ENCODE data around the gene PSME2.

The PSME2 gene

GRCh38 chr14:24189460-24189859 is 43.0 kb upstream of the PSME2 start:
- H3K4me3 ChIP-seq (ENCODE audit: low read length) = no peak overlapping the region
- no peak for DNase-seq (ENCODE audit: low read depth)
- TF ChIP-seq, protein P1, sequence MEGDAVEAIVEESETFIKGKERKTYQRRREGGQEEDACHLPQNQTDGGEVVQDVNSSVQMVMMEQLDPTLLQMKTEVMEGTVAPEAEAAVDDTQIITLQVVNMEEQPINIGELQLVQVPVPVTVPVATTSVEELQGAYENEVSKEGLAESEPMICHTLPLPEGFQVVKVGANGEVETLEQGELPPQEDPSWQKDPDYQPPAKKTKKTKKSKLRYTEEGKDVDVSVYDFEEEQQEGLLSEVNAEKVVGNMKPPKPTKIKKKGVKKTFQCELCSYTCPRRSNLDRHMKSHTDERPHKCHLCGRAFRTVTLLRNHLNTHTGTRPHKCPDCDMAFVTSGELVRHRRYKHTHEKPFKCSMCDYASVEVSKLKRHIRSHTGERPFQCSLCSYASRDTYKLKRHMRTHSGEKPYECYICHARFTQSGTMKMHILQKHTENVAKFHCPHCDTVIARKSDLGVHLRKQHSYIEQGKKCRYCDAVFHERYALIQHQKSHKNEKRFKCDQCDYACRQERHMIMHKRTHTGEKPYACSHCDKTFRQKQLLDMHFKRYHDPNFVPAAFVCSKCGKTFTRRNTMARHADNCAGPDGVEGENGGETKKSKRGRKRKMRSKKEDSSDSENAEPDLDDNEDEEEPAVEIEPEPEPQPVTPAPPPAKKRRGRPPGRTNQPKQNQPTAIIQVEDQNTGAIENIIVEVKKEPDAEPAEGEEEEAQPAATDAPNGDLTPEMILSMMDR (conservative IDR thresholded peaks at IDR 0.05; ENCODE audit: low read depth, low read length) = no peak

GRCh38 chr14:24189059-24189375 is 42.6 kb upstream of the PSME2 start:
- peak overlapping the region; percentile 78 for H3K4me3 ChIP-seq (ENCODE audit: low read length)
- TF ChIP-seq, protein P1 (conservative IDR thresholded peaks at IDR 0.05; ENCODE audit: low read depth, low read length) = no peak
- DNase-seq (ENCODE audit: low read depth) = no peak

DNA sequence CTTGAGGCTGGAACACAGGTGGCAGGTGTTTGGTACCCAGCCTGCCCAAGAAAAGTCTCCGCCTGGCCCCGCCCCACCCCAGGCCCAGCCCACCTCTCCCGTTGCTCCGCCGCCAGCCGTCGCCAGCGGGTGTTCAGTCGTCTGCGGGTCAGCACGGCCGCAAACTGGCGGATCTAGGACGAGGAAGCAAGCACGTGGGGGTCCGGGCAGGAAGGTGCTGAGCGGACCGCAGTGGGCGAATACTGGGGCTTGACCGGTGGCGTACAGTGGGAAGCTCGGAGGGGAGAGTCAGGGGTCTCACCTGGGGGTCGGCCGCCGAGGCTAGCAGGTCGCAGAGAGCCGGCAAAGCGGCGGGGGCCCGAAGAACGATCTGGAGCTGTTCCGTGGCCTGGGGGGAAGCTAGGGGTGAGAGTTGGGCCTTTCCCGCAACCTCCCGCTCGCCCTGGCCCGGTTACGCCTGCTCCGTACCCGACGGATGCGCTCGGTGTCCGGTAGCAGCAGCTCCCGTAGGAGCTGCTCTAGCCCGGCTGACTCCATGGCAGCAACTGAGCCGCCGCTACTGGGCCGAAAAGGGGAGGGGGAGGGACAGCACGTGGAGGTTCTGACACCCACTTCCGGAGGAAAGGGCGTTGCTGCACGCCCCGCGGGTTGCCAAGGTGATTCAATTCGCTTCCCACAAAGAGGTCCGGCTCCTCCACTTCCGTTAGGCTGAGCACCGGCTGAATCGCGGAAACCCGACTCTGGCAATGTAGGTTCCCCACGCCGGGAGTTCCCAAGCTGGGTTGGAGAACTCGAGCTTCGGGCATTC is 42.0 kb upstream of the PSME2 start, which contains the start of gene IPO4:
Gene IPO4, minus strand, starts transcription at position 566 of the 808 bp plus-strand sequence. Its CDS starts 29 bp downstream, at position 537.
- TF ChIP-seq, protein P1 (conservative IDR thresholded peaks at IDR 0.05; ENCODE audit: low read depth, low read length) = no peak
- DNase-seq (ENCODE audit: low read depth) = peak; percentile 92
- H3K4me3 ChIP-seq (ENCODE audit: low read length) = peak within 1 kb of the TSS; percentile 78

GRCh38 chr14:24187539-24187915 is 41.1 kb upstream of the PSME2 start:
- peak overlapping the region; percentile 78 for H3K4me3 ChIP-seq (ENCODE audit: low read length)
- TF ChIP-seq, protein P1 (conservative IDR thresholded peaks at IDR 0.05; ENCODE audit: low read depth, low read length) = no peak
- no peak for DNase-seq (ENCODE audit: low read depth)

DNA sequence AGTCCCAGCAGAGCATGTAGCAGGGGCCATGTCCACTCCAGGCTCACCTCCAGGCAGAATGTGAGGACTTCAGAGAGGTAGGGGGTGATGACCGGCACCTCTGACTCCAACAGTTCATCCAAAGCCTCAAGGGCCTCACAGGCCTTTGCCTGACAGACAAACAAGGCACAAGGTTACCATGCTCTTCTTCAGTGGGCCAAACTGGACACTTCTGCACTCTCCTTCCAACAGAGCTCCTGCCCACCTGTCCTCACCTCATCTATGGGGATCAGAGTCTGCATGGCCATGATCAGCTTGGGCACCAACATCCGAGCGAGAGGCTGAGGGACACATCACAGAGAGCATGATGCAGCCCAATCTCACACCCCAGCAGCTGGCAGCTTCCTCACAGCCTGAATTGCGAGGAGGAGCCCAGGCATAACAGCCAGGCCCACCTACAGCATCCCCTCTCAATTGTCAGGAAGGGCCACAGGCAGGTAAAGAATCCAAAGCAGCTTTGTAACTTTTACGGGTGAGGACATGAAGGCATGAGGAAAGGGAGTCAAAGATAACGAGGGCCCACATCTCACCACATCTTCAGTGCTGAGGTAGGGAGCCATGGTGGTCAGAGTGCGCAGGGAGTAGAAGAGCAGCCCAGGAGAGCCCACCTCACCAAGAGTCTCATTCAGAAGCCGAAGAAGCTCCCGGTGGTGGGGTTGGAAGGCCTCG is 40.6 kb upstream of the PSME2 start:
- no peak overlapping the region for H3K4me3 ChIP-seq (ENCODE audit: low read length)
- TF ChIP-seq, protein P1 (conservative IDR thresholded peaks at IDR 0.05; ENCODE audit: low read depth, low read length) = no peak
- DNase-seq (ENCODE audit: low read depth) = no peak

- TF ChIP-seq, protein P1 (conservative IDR thresholded peaks at IDR 0.05; ENCODE audit: low read depth, low read length) = no peak
- no peak for DNase-seq (ENCODE audit: low read depth)
- no peak overlapping the region for H3K4me3 ChIP-seq (ENCODE audit: low read length)
These were observed 39.3 kb upstream of the PSME2 start for GRCh38 chr14:24185741-24186140.
